OCI-LY7 (cell line): ENCODE measurements around the gene MAPT.

Experiments
- EZH2phosphoT487 ChIP-seq: fragments of 200-600 bp; sonication (generic); IDR thresholded peaks from 2 replicates; pipeline ENCODE4 v1.6.1; 2018; ENCODE audit warnings: low read depth, borderline replicate concordance, mild to moderate bottlenecking, mixed run types, antibody characterized with exemption, low read length, moderate library complexity, mixed read lengths
- TF ChIP-seq, protein P1 (sequence below): fragments of 200-600 bp; sonication (generic); conservative IDR thresholded peaks from 2 replicates; pipeline ENCODE4 v1.5.1; 2014; ENCODE audit warnings: mild to moderate bottlenecking, antibody characterized with exemption, low read length, moderate library complexity, mixed read lengths

DNA sequence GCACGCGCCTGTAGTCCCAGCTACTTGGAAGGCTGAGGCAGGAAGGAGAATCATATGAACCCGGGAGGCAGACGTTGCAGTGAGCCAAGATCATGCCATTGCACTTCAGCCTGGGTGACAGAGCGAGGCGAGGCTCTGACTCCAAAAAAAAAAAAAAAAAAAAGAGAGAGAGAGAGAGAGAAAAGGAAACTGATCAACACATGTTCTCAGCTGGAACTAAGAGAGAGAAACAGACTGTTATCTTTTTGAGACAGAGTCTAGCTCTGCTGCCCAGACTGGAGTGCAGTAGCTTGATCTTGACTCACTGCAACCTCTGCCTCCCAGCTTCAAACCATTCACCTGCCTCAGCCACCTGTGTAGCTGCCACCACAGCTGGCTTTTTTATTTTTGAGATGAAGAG lies 165.1 kb downstream of the MAPT start:
- TF ChIP-seq, protein P1, sequence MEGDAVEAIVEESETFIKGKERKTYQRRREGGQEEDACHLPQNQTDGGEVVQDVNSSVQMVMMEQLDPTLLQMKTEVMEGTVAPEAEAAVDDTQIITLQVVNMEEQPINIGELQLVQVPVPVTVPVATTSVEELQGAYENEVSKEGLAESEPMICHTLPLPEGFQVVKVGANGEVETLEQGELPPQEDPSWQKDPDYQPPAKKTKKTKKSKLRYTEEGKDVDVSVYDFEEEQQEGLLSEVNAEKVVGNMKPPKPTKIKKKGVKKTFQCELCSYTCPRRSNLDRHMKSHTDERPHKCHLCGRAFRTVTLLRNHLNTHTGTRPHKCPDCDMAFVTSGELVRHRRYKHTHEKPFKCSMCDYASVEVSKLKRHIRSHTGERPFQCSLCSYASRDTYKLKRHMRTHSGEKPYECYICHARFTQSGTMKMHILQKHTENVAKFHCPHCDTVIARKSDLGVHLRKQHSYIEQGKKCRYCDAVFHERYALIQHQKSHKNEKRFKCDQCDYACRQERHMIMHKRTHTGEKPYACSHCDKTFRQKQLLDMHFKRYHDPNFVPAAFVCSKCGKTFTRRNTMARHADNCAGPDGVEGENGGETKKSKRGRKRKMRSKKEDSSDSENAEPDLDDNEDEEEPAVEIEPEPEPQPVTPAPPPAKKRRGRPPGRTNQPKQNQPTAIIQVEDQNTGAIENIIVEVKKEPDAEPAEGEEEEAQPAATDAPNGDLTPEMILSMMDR, result no peak
- no peak for TF ChIP-seq EZH2phosphoT487
